Measurements from ENCODE around the gene SNRNP35.

- no peak for TF ChIP-seq CTCF (IDR thresholded peaks at IDR 0.05; ENCODE audit: poor library complexity)
- TF ChIP-seq EZH2 (IDR thresholded peaks at IDR 0.05; ENCODE audit: borderline replicate concordance): no peak
- TF ChIP-seq EZH2phosphoT487 (IDR thresholded peaks at IDR 0.05; ENCODE audit: low read depth, severe bottlenecking, unreplicated experiment): no peak
Observed at GRCh38 chr12:123478762-123479161, 20.8 kb downstream of the SNRNP35 start.
